Measurements from ENCODE around the gene KIRREL3.

Gene KIRREL3

GRCh38 chr11:126704096-126704495 is 296.5 kb downstream of the KIRREL3 start:
- no peak for DNase-seq (ENCODE audit: low spot score)

- no peak for DNase-seq (ENCODE audit: low spot score)
Measured at GRCh38 chr11:126703662-126704061, 296.9 kb downstream of the KIRREL3 start.

DNA sequence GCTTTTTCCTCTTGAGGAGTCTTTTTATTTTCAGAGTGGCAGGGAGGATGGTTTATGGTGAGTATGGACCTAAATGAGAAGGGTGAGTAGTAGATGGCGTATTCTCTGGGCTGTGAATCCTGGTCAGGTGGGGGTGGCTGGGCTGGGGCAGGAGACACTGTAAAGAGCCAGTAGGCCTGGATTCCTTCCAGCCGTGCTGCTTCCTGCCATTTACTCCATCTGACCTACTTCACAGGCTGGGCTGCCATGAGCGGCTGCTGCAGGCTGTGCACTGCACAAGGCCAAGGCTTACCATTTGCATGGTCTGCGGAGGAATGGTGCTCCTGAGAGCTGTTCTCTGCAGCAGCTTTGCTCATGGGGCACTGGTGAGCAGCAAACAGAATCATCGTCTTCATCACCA is 297.6 kb downstream of the KIRREL3 start:
- no peak for DNase-seq (ENCODE audit: low spot score)

- no peak for DNase-seq (ENCODE audit: low spot score)
Measured at GRCh38 chr11:126702165-126702720, 298.3 kb downstream of the KIRREL3 start.

DNA sequence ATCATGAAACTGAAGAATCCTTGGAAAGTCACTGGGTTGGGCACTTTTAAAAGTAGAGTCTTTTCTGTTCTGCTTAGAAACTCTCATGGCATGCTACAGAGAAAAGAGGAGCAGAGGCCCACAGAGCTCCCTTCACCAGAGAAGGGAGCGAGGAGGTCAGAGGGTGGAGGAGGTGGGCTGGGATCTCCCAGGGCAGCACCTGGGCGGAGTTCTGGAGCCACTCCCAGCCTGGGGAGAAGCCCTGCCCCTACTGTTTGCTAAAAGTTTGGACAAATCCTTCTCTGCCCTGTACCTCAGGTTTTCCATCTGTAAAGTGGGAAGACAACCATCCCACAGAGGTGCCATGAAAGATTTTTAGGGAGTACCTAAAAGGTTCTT is 299.1 kb downstream of the KIRREL3 start:
- DNase-seq (ENCODE audit: low spot score), result no peak

DNA sequence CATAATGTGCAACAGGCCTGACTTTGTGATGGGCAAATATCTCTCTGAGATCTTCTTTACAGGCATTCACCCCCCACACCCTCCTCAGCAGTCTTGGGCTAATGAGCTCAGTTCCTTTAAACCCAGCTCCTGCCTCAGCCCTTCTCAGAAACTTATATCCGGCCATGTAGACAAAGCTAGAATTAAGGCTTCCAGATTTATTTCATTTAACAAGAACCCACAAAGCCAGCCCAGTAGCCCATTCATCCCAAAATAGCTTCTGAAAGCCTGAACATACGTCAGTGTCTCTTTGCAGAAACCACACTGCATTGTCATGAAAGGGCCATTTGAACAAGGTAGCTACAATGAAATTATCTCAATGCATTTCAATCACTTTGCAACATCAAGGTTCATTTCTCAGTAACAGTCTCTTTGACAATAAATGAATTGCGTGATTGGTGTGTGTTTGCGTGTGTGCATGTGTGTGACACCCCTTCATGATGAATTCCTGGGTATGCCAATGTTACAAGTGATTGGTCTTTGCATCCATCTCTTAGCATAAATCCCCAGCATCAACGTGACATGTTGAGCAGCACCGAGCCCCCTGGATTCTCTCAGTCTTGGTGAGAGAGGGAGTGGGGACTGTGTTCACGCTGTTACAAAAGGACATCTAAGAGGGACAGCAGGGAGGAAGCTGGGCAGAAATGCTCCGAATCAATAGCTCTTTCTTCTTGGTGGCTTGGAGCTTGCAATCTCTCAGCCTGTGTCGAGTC is 299.6 kb downstream of the KIRREL3 start:
- DNase-seq (ENCODE audit: low spot score), result peak; percentile 61

DNA sequence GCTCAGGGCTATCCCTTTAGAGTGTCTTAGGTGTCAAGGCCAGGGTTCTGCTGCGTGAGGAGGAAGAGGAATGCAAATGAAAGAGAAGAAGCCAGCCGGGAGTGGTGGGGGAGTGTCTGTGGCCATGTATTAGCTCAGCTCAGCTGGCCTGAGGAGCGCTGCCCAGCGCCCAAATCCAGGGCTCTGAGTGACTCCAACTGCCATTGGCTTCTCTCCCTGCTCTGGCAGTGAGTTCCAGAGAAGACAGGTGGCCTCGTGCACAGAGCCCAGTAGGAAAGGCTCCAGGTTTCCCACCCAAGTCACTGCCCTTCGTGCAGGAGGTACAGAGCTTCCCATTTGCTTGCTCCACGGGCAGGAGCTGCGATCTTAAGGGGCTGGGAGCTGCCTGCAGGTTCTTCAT is 302.0 kb downstream of the KIRREL3 start:
- DNase-seq (ENCODE audit: low spot score), result no peak

- DNase-seq (ENCODE audit: low spot score), result no peak
Measured at GRCh38 chr11:126697936-126698335, 302.6 kb downstream of the KIRREL3 start.

DNA sequence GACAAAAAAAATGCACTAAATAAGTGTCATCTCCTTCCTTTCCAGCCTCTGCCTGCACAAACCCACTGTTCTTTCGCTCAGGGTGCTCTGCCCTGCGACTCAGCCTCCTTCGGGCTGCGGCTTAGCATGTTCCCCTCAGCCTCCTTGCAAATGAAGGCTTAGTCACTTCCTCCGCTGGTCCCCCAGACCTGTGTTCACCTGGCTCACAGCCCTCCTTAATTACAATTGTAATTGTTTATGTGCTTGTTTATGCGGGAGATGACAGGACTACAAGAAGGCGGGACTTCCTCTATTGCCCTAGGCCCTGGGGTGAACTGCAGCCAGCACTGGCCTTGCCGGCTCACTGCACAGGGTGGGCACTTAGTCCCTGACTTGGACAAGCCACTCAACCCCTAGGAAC is 303.6 kb downstream of the KIRREL3 start:
- DNase-seq (ENCODE audit: low spot score), result no peak

GRCh38 chr11:126695293-126695692 is 305.3 kb downstream of the KIRREL3 start:
- DNase-seq (ENCODE audit: low spot score), result no peak

DNA sequence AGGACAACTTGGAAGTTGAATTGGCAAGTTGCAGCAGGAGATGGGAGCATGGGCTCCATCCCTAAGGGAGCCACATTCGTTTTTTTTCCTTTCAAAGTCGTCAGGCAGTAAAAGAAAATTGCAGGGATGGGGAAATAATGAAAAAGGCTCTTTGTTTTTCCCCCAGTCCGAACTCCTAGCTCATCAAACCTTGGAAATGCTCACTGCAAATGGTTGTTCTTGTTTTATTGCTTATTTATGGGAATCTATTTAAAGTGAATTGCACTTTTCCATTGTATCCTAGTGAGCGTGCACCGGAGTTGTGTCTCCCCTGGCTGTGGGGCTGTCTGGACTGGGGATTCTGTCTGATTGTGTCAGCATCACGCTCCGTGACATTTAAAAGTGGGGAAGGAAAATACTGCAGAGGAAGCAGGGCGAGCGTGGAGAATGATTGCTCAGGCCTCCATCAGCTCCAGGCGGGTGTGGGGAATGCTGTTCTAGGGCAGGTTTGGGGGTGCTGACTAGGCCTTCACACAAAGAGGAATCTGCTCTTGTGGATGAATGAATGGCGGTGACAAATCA is 306.4 kb downstream of the KIRREL3 start:
- no peak for DNase-seq (ENCODE audit: low spot score)

DNA sequence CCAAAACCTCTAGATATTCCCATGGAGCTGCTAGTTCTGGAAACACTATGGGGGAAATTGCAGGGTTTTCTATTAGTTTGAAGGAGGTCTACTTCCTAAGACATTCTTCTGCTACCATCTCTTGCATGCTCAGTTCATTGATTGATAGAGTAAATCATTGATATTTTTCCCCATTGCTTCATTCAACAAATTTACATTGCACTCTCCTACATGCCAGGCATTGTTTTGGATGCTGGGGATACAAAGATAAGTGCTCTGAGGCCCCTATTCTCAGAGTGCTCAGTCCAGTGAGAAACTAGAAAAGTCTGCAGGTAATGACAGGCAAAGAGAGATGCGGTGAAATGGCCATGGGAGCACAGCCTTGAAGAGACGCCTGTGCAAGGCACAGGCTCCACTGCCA is 313.1 kb downstream of the KIRREL3 start:
- DNase-seq (ENCODE audit: low spot score), result no peak

DNA sequence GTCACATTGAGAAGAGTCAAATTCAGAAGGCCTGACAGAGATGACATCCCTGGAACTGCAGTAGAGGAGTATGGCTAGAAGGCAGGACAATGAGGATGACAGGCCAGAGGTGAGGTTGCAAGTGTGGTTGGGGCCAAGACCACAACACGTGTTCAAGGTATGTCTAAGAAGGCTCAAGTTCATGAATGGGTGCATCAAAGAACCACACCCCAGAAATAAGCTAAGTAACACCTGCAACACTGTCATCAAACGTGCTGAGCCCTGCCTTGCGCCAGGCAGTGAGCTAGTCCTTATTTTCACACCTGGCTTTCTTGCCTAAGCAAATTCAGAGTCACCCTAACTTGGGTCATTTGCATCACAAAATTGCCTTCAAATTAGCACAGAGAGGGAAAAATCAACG is 313.6 kb downstream of the KIRREL3 start:
- no peak for DNase-seq (ENCODE audit: low spot score)

DNA sequence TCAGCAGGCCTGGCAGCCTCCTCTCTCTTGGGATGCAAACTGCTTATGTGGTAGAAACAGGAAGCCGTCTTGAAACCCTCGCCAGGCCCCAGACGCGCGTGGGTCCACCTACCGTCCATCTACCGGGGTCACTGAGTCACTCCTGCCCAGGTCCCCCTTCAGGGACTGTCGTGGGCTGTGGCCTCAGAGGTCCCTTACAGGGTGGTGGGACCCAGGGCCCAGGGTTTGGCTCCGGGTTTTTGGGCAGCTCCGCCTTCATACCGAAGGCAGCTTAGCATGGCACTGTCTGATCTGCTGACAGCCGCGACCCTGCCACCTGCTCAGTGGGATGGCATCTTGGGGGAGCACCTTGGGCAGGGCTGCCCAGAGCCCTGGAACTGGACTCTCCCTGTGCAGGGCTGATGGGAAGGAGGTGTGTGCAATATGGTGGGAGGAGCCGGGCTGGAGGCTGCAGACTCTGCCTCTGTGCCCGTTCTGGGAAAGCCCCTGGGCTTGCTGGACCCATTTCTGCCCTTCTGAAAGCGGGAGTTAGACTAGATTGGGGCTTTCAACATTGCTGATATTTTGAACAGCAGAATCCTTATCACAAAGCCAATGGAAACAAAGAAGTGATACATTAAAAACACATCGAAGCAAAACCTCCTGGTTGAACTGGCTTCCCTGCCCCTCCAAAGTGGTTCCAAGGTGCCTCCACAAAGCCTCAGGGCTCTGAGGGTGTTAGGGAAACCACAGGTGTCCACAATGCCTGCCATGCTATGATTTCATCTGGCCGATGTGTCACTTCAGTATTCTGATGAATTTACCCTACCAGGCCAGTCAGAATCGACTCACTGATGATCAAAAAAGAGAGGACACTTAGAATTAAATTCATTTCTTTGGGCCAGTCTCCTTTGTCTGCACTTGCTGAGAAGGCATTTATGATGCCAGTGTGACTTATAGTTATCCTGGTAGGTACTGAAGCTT is 316.5 kb downstream of the KIRREL3 start:
- DNase-seq (ENCODE audit: low spot score), result no peak

GRCh38 chr11:126682590-126682989 is 318.0 kb downstream of the KIRREL3 start:
- DNase-seq (ENCODE audit: low spot score), result no peak

DNA sequence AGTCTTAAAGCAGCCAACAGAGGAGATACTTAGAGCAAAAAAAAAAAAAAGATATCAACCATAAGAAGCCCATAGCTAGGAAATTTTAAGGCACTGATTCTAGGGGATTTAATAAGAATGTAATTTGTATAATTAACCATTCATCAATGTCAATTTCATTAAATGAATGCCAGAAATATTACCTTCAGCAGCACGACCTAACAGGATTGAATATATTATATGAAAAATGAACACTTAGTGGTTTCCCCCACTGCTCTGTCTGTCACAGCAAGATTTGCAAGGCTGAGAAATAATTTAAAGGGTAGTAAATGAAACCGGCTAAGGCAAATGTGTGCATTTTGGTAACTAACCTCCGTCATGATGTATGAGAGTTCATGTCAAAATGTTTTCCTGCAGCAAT is 319.9 kb downstream of the KIRREL3 start:
- DNase-seq (ENCODE audit: low spot score), result no peak

- no peak for DNase-seq (ENCODE audit: low spot score)
Measured at GRCh38 chr11:126680131-126680530, 320.4 kb downstream of the KIRREL3 start.

DNA sequence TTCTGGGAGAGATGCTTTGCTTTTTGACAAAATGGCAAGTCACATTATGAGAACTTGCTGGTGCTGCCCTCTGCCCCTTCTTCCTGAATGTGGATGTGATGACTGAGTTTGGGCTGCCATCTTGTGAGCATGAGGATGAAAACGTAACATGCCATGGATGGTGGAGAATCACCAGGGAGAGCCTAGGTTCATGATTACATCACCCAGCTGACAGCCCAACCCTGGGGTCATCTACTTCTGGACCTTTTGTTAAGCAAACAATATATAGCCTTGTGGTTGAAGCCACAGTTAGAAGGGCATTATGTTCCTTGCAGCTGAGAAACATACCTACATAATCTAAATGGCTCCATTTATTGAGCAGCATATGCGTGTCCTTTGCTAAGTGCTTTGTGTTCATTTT is 321.5 kb downstream of the KIRREL3 start:
- no peak for DNase-seq (ENCODE audit: low spot score)

DNA sequence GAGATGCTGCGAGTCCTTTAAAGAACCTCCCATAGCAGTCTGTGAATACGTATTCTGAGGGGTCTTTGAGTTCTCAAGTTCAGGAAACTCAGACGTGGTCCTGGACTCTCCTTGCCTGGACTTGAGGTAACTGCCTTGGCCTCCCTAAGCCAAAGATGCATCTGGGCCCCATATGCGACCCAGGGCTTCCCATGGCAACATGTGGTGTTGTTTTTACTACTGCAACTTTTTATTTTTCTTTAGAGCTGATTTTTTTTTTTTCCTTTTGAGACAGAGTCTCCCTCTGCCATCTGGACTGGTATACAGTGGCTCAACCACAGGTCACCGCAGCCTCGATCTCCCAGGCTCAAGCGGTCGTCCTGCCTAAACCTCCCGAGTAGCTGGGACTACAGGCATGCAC is 324.0 kb downstream of the KIRREL3 start:
- no peak for DNase-seq (ENCODE audit: low spot score)

GRCh38 chr11:126673319-126673718 is 327.3 kb downstream of the KIRREL3 start:
- no peak for DNase-seq (ENCODE audit: low spot score)

DNA sequence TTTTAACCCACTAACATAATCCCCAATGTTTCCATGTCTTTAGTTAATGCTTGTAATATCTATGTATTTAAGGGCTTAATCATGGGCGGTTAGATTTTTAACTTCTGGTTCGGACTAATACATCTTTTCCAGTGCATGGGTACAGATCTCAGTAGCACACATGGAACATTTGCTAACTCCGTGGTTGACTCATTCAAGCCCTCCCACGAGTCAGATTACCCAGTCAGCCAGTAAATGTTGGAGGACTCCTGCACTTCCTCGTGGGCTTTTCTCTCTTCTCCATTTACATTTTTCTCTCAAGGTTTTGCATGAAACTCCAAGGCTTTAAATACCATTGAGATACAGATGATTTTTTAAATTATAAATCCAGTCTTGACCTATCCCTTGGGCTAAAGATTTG is 331.2 kb downstream of the KIRREL3 start:
- no peak for DNase-seq (ENCODE audit: low spot score)

DNA sequence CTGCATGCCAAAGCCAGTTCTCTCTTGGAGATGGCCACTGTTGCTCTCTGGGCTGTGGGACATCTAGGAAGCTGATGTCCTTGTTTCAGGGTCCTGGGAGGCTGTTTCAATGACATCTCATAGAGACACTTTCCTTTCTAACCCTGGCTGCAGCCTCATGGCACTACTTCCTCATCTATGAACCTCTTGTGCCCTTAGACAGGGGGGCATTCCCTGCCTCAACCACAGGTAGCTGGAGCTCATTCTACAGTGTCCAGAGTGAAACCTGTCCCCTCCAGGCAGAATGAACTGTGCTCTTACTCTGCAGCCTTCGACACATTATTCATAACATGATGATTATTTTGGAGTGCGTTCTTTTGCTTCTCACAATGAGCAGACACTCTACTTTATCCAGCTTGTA is 335.9 kb downstream of the KIRREL3 start:
- no peak for DNase-seq (ENCODE audit: low spot score)
